CD8-positive, alpha-beta memory T cell (primary cell): ENCODE measurements around the gene IQCK. TPM values are rescaled to one million over a fixed set of nuclear protein-coding genes. Genes with fewer than 3 reads are reported as not detected.
A peak's percentile ranks its signal among the peaks of the same experiment; 100 is the strongest.
"Not testable (repeated sequence)": the region's sequence is repeated elsewhere in the genome, so short reads cannot be mapped to it uniquely, and the experiment has no call there.

Source experiments
- CTCF ChIA-PET: fragments of 350-600 bp; sonication (Branson Sonifier 250); formaldehyde crosslinking; loops from one replicate; lab custom pipeline; 2021; ENCODE audit warnings: antibody characterized with exemption; lab: Charles Lee
- POLR2A ChIA-PET: fragments of 350-600 bp; sonication (Branson Sonifier 250); formaldehyde crosslinking; loops from one replicate; lab custom pipeline; 2021; ENCODE audit warnings: antibody characterized with exemption; lab: Charles Lee
- DNase-seq, 5 donors: peaks; one replicate each; pipeline versions ENCODE4 v3.0.0 to v3.0.0-alpha.2; 2020 to 2022; ENCODE audit warnings: mixed read lengths in 1 of 5
- H3K27ac ChIP-seq: one replicate; pipeline ENCODE4 v1.7.0; 2013; ENCODE audit warnings: low read depth, mild to moderate bottlenecking, low read length, moderate library complexity
- H3K27me3 ChIP-seq: 2 replicates; pipeline ENCODE4 v1.7.0; 2013; ENCODE audit warnings: low read length, mild to moderate bottlenecking; ENCODE audit not compliant: insufficient read depth, poor library complexity, severe bottlenecking
- H3K36me3 ChIP-seq: 2 replicates; pipeline ENCODE4 v1.7.0; 2013; ENCODE audit warnings: mild to moderate bottlenecking, low read length, moderate library complexity; ENCODE audit not compliant: insufficient read depth
- H3K4me1 ChIP-seq: 2 replicates; pipeline ENCODE4 v1.7.0; 2013; ENCODE audit warnings: mild to moderate bottlenecking, low read length, moderate library complexity; ENCODE audit not compliant: insufficient read depth
- H3K4me3 ChIP-seq: 2 replicates; pipeline ENCODE4 v1.7.0; 2013; ENCODE audit warnings: mild to moderate bottlenecking, low read length
- H3K9me3 ChIP-seq: 2 replicates; pipeline ENCODE4 v1.7.0; 2013; ENCODE audit warnings: mild to moderate bottlenecking, low read length
- H3K27ac Mint-ChIP-seq, 8 donors: one replicate each; pipeline ENCODE4 v1.8.0; 2020 to 2021; ENCODE audit warnings: mixed read lengths in 8 of 8, mild to moderate bottlenecking in 6 of 8, inconsistent platforms in 3 of 8, moderate library complexity in 3 of 8
- H3K27me3 Mint-ChIP-seq, 2 donors: one replicate each; pipeline ENCODE4 v1.8.0; 2020 to 2021; ENCODE audit warnings: mixed read lengths in 2 of 2, mild to moderate bottlenecking in 1 of 2, moderate library complexity in 1 of 2
- H3K36me3 Mint-ChIP-seq, 3 donors: one replicate each; pipeline ENCODE4 v1.8.0; 2020 to 2021; ENCODE audit warnings: mixed read lengths in 3 of 3, inconsistent platforms in 1 of 3, mild to moderate bottlenecking in 1 of 3
- H3K4me1 Mint-ChIP-seq, 3 donors: one replicate each; pipeline ENCODE4 v1.8.0; 2020 to 2021; ENCODE audit warnings: mixed read lengths in 3 of 3, inconsistent platforms in 1 of 3, mild to moderate bottlenecking in 1 of 3
- H3K4me3 Mint-ChIP-seq, 7 donors: one replicate each; pipeline ENCODE4 v1.8.0; 2020 to 2021; ENCODE audit warnings: mixed read lengths in 7 of 7, mild to moderate bottlenecking in 6 of 7, moderate library complexity in 4 of 7, inconsistent platforms in 2 of 7
- H3K9me3 Mint-ChIP-seq, 5 donors: one replicate each; pipeline ENCODE4 v1.8.0; 2020 to 2022; ENCODE audit warnings: mixed read lengths in 5 of 5, mild to moderate bottlenecking in 3 of 5, moderate library complexity in 2 of 5, inconsistent platforms in 1 of 5
- polyA plus RNA-seq: library from polyadenylated mRNA; unstranded; fragments of 300-500 nt; fragmentation: Illumina TruSeq; gene quantifications from one replicate; pipeline ENCODE4 v1.2.3, GENCODE V29; 2021
- total RNA-seq, 2 experiments: library from RNA; stranded (reverse); gene quantifications; one replicate each; pipeline ENCODE4 v1.2.3, GENCODE V29; 2021

Gene IQCK
- total RNA-seq (1 to 10 TPM; 2.6 to 3.8 TPM), polyA plus RNA-seq (1.9 TPM)

- H3K27me3 Mint-ChIP-seq = no peaks in the 10 kb centered on the region
- H3K4me3 ChIP-seq = peak within 1 kb of the TSS; percentile 93
- DNase-seq = peak; percentile 84 to 92 (median 88)
- H3K9me3 Mint-ChIP-seq = no peaks in the 10 kb centered on the region
- ChIA-PET POLR2A (interaction anchor here (1.2 to 1.5 kb wide), 2 partner anchors 22 to 163 kb away, joined by 5 read pairs; partner anchors contain the start of gene VPS35L), CTCF (interaction anchor here (1.0 to 1.4 kb wide), 4 partner anchors 10 to 134 kb away, joined by 3 to 4 read pairs (median 3); no protein-coding TSS in a partner anchor)
- H3K27me3 ChIP-seq = no peaks in the 10 kb centered on the region
- peak within 1 kb of the TSS; percentile 74 to 91 (median 86) for H3K27ac Mint-ChIP-seq
- peak within 1 kb of the TSS; percentile 49 for H3K27ac ChIP-seq
- peaks cover 26 to 48% (median 40%) of the 10 kb centered on the region in 3 donors for H3K4me1 Mint-ChIP-seq
- H3K36me3 Mint-ChIP-seq = peaks cover 9 to 28% (median 11%) of the 10 kb centered on the region in 3 donors
- H3K36me3 ChIP-seq = peaks cover 6% of the 10 kb centered on the region
- H3K9me3 ChIP-seq = no peaks in the 10 kb centered on the region
- peak within 1 kb of the TSS; percentile 90 to 100 (median 91) for H3K4me3 Mint-ChIP-seq
- H3K4me1 ChIP-seq = peaks cover 21% of the 10 kb centered on the region
Observed at GRCh38 chr16:19717741-19718623, at the start of gene IQCK, which contains the start of gene KNOP1. Gene IQCK (plus strand): TSS chr16:19718271. CDS start chr16:19718307, 36 bp downstream. Gene KNOP1 (minus strand): TSS chr16:19718227. CDS start chr16:19715035, 3,192 bp downstream.

GRCh38 chr16:19672378-19672777, 45.7 kb upstream of the IQCK start:
- H3K27ac Mint-ChIP-seq = peak overlapping the region in 2 of 8 donors; percentile 5 to 38
- H3K4me1 Mint-ChIP-seq = no peaks in the 10 kb centered on the region

GRCh38 chr16:19674485-19674884, 43.6 kb upstream of the IQCK start:
- ChIA-PET POLR2A (no interaction called here), CTCF (interaction anchor here (0.7 kb wide), 1 partner anchor 91 kb away, joined by 3 read pairs; no protein-coding TSS in a partner anchor)
- Mint-ChIP-seq H3K4me1 (no peaks in the 10 kb centered on the region), H3K27me3 (no peaks in the 10 kb centered on the region), H3K27ac (no peak overlapping the region), H3K4me3 (no peak overlapping the region), H3K36me3 (peaks cover 8 to 60% (median 21%) of the 10 kb centered on the region in 3 donors), H3K9me3 (no peaks in the 10 kb centered on the region)
- Histone ChIP-seq H3K36me3 (no peaks in the 10 kb centered on the region), H3K9me3 (no peaks in the 10 kb centered on the region), H3K4me1 (no peaks in the 10 kb centered on the region), H3K4me3 (no peak overlapping the region), H3K27me3 (no peaks in the 10 kb centered on the region), H3K27ac (no peak overlapping the region)
- no peak for DNase-seq

More at GRCh38 chr16:19672378-19672777, 45.7 kb upstream of the IQCK start:
- CTCF ChIA-PET = no interaction called here
- Mint-ChIP-seq H3K36me3 (peaks cover 12 to 73% (median 27%) of the 10 kb centered on the region in 3 donors), H3K9me3 (no peaks in the 10 kb centered on the region), H3K4me3 (no peak overlapping the region), H3K27me3 (no peaks in the 10 kb centered on the region)
- H3K36me3 ChIP-seq = no peaks in the 10 kb centered on the region
- no peaks in the 10 kb centered on the region for H3K4me1 ChIP-seq
- POLR2A ChIA-PET = no interaction called here
- no peak for DNase-seq
- H3K4me3 ChIP-seq = no peak overlapping the region
- no peaks in the 10 kb centered on the region for H3K9me3 ChIP-seq
- no peak overlapping the region for H3K27ac ChIP-seq
- no peaks in the 10 kb centered on the region for H3K27me3 ChIP-seq

- Mint-ChIP-seq H3K9me3 (no peaks in the 10 kb centered on the region), H3K4me1 (no peaks in the 10 kb centered on the region), H3K27me3 (no peaks in the 10 kb centered on the region), H3K4me3 (no peak overlapping the region), H3K36me3 (peaks cover 4 to 66% (median 20%) of the 10 kb centered on the region in 3 donors), H3K27ac (peak overlapping the region in 2 of 8 donors; percentile 50 to 57)
- peaks cover 5% of the 10 kb centered on the region for H3K36me3 ChIP-seq
- no peak overlapping the region for H3K4me3 ChIP-seq
- H3K9me3 ChIP-seq = no peaks in the 10 kb centered on the region
- DNase-seq = no peak
- no peaks in the 10 kb centered on the region for H3K27me3 ChIP-seq
- ChIA-PET CTCF (no interaction called here), POLR2A (no interaction called here)
- H3K4me1 ChIP-seq = no peaks in the 10 kb centered on the region
- H3K27ac ChIP-seq = no peak overlapping the region
Observed at GRCh38 chr16:19677402-19677801, 40.7 kb upstream of the IQCK start.

GRCh38 chr16:19678804-19679203, 39.3 kb upstream of the IQCK start:
- peaks cover 12% of the 10 kb centered on the region for H3K36me3 ChIP-seq
- H3K27ac Mint-ChIP-seq = no peak overlapping the region
- no peak overlapping the region for H3K4me3 Mint-ChIP-seq
- no peaks in the 10 kb centered on the region for H3K4me1 ChIP-seq
- H3K36me3 Mint-ChIP-seq = peaks cover 14 to 67% (median 25%) of the 10 kb centered on the region in 3 donors
- CTCF ChIA-PET = interaction anchor here (1.7 kb wide), 1 partner anchor 18 kb away, joined by 4 read pairs; no protein-coding TSS in a partner anchor
- H3K4me3 ChIP-seq = no peak overlapping the region
- H3K9me3 Mint-ChIP-seq = peaks cover 0 to 3% (median 0%) of the 10 kb centered on the region in 5 donors
- H3K9me3 ChIP-seq = no peaks in the 10 kb centered on the region
- POLR2A ChIA-PET = no interaction called here
- no peaks in the 10 kb centered on the region for H3K27me3 ChIP-seq
- H3K4me1 Mint-ChIP-seq = no peaks in the 10 kb centered on the region
- H3K27ac ChIP-seq = no peak overlapping the region
- DNase-seq = no peak
- no peaks in the 10 kb centered on the region for H3K27me3 Mint-ChIP-seq

- peaks cover 14% of the 10 kb centered on the region for H3K36me3 ChIP-seq
- H3K27ac Mint-ChIP-seq, DNase-seq, H3K4me1 ChIP-seq, H3K4me1 Mint-ChIP-seq, H3K9me3 Mint-ChIP-seq, H3K27me3 ChIP-seq, H3K4me3 Mint-ChIP-seq, H3K4me3 ChIP-seq, H3K9me3 ChIP-seq, POLR2A ChIA-PET, H3K27me3 Mint-ChIP-seq, H3K27ac ChIP-seq: not testable (repeated sequence)
- peaks cover 16 to 69% (median 25%) of the 10 kb centered on the region in 3 donors for H3K36me3 Mint-ChIP-seq
- CTCF ChIA-PET = interaction anchor here (1.2 to 1.7 kb wide), 2 partner anchors 17 to 87 kb away, joined by 3 to 4 read pairs; no protein-coding TSS in a partner anchor
Observed at GRCh38 chr16:19679281-19679680, 38.8 kb upstream of the IQCK start.

- H3K4me1 ChIP-seq = no peaks in the 10 kb centered on the region
- Mint-ChIP-seq H3K9me3 (peaks cover 0 to 7% (median 5%) of the 10 kb centered on the region in 5 donors), H3K4me3 (no peak overlapping the region), H3K4me1 (no peaks in the 10 kb centered on the region), H3K27me3 (no peaks in the 10 kb centered on the region), H3K27ac (peak overlapping the region in 1 of 8 donors; percentile 60), H3K36me3 (peaks cover 32 to 71% (median 36%) of the 10 kb centered on the region in 3 donors)
- no peak for DNase-seq
- ChIA-PET CTCF (interaction anchor here (0.6 kb wide), 1 partner anchor 9 kb away, joined by 3 read pairs; no protein-coding TSS in a partner anchor), POLR2A (interaction anchor here (0.6 kb wide), 1 partner anchor 11 kb away, joined by 7 read pairs; no protein-coding TSS in a partner anchor)
- no peak overlapping the region for H3K27ac ChIP-seq
- H3K27me3 ChIP-seq = no peaks in the 10 kb centered on the region
- H3K36me3 ChIP-seq = peaks cover 20% of the 10 kb centered on the region
- H3K4me3 ChIP-seq = no peak overlapping the region
- peaks cover 4% of the 10 kb centered on the region for H3K9me3 ChIP-seq
Observed at GRCh38 chr16:19680881-19681340, 37.2 kb upstream of the IQCK start.
